Measurements from ENCODE around the gene DNAH17. TPM values are rescaled to one million over a fixed set of nuclear protein-coding genes. Genes with fewer than 3 reads are reported as not detected.

Gene DNAH17
- total and polyA plus RNA-seq, 2 donors (not counting 1 experiment from before 2014, with no cell fraction given): 0.01 to 0.12 TPM

DNA sequence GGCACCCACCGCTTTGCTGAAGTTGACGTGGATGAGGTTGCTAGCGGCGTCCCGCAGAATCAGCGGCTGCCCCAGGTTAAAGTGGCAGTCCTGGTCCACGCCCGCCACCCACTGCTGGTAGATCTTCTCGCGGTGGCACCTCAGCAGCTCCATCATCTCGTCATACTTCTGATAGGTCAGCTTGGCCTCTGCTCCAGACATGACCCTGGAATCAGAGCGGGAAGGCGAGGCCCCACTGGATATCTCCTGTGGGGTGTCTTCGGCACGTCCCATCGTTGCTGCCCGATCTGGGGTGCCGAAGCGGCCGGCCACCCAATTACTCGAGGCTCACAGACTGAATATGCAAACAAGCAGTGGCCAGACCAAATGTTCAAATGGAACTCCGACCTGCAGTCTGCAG lies 16.5 kb downstream of the DNAH17 start:
- TF ChIP-seq EZH2 (IDR thresholded peaks at IDR 0.05; ENCODE audit: borderline replicate concordance, insufficient read depth, low read depth, low read length, poor library complexity, severe bottlenecking): no peak
- ATAC-seq (ENCODE audit: low read depth) (no peak), DNase-seq (no peak)
- Mint-ChIP-seq H3K4me1 (no peaks in the 10 kb centered on the region), H3K27me3 (peaks cover 9% of the 10 kb centered on the region), H3K9me3 (ENCODE audit: insufficient read depth) (no peaks in the 10 kb centered on the region), H3K4me3 (no peak overlapping the region), H3K27ac (no peak overlapping the region)
- CTCF ChIA-PET: interaction anchor here (0.9 kb wide), 1 partner anchor 10 kb away, joined by 3 read pairs; no protein-coding TSS in a partner anchor
- H3K4me2 ChIP-seq (replicated peaks; ENCODE audit: low read depth, low read length, poor library complexity, severe bottlenecking): no peak overlapping the region
- no peak overlapping the region for H3K27ac ChIP-seq (ENCODE audit: low read length in 2 of 2)
- H4K20me1 ChIP-seq (ENCODE audit: control insufficient read depth, insufficient read depth, low read length, poor library complexity, severe bottlenecking): no peaks in the 10 kb centered on the region
- H3K9ac ChIP-seq (ENCODE audit: low read length): no peak overlapping the region
- POLR2A ChIA-PET: no interaction called here
- H3K4me1 ChIP-seq (ENCODE audit: control insufficient read depth in 2 of 2, insufficient read depth in 2 of 2, low read length in 2 of 2): no peaks in the 10 kb centered on the region
- intact Hi-C loops (cut with micrococcal nuclease): no loop called here
- H2AFZ ChIP-seq (ENCODE audit: insufficient read depth, low read depth, low read length, poor library complexity, severe bottlenecking): no peak overlapping the region
- peaks cover 0 to 10% (median 5%) of the 10 kb centered on the region in 4 experiments for H3K27me3 ChIP-seq (replicated peaks in 1 of 4; ENCODE audit: control extremely low read depth in 1 of 4, control insufficient read depth in 3 of 4, insufficient read depth in 4 of 4, low read length in 3 of 4)
- H3K4me3 ChIP-seq (ENCODE audit: control extremely low read depth in 1 of 5, extremely low read depth in 1 of 5, insufficient read depth in 1 of 5, low read depth in 2 of 5, low read length in 4 of 5): no peak overlapping the region
- no peaks in the 10 kb centered on the region for H3K79me2 ChIP-seq (ENCODE audit: control insufficient read depth, insufficient read depth, low read length)
- peaks cover 0 to 3% (median 0%) of the 10 kb centered on the region in 3 donors for H3K9me3 ChIP-seq (ENCODE audit: control extremely low read depth in 1 of 3, control insufficient read depth in 2 of 3, insufficient read depth in 1 of 3, low read length in 2 of 3)
- 94% methylated on average over 22 of the region's 22 CpGs for WGBS (ENCODE audit: insufficient coverage)
- H3K36me3 ChIP-seq (replicated peaks in 1 of 2; ENCODE audit: control extremely low read depth in 1 of 2, control insufficient read depth in 1 of 2, extremely low read depth in 1 of 2, insufficient read depth in 2 of 2, low read length in 1 of 2): no peaks in the 10 kb centered on the region

DNA sequence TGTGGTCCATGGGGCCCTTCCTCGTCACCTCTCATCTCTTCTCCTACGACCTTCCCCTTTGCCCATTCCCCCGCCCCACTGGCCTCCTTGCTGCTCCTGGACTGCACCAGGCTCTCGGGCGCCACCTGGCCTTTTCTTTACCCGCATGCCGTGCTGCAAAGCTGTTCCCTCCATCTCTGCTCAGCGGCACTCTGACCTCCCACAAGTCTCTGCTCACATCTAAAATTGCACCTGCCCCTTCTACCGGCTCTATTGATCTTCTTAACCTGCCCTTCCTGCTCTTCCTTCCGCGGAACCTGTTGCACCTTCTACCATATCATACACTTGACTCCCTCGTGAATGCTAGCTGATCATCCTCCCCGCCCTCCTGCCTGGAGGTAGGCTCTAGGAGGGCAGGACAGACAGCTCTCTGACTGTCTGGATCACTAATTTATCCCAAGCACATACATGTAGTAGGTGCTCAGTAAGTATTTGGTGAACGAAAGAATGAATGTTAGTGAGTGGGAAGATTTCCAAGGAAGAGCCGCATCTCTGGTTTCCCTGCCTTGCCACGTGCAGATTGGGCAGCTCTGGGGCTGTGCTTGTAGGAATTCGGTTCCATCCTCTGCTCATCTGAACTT lies 17.3 kb downstream of the DNAH17 start:
- H2AFZ ChIP-seq (ENCODE audit: insufficient read depth, low read depth, low read length, poor library complexity, severe bottlenecking): no peak overlapping the region
- POLR2A ChIA-PET: no interaction called here
- H4K20me1 ChIP-seq (ENCODE audit: control insufficient read depth, insufficient read depth, low read length, poor library complexity, severe bottlenecking): no peaks in the 10 kb centered on the region
- H3K4me1 Mint-ChIP-seq: no peaks in the 10 kb centered on the region
- H3K4me3 Mint-ChIP-seq: no peak overlapping the region
- no peak overlapping the region for H3K9ac ChIP-seq (ENCODE audit: low read length)
- H3K27me3 Mint-ChIP-seq: peaks cover 17% of the 10 kb centered on the region
- H3K27ac ChIP-seq (ENCODE audit: low read length in 2 of 2): no peak overlapping the region
- CTCF ChIA-PET: interaction anchor here (0.9 kb wide), 1 partner anchor 11 kb away, joined by 3 read pairs; no protein-coding TSS in a partner anchor
- intact Hi-C loops (cut with micrococcal nuclease): no loop called here
- no peak for ATAC-seq (ENCODE audit: low read depth)
- H3K36me3 ChIP-seq (replicated peaks in 1 of 2; ENCODE audit: control extremely low read depth in 1 of 2, control insufficient read depth in 1 of 2, extremely low read depth in 1 of 2, insufficient read depth in 2 of 2, low read length in 1 of 2): no peaks in the 10 kb centered on the region
- TF ChIP-seq EZH2 (IDR thresholded peaks at IDR 0.05; ENCODE audit: borderline replicate concordance, insufficient read depth, low read depth, low read length, poor library complexity, severe bottlenecking): no peak
- TF ChIP-seq, protein P1, sequence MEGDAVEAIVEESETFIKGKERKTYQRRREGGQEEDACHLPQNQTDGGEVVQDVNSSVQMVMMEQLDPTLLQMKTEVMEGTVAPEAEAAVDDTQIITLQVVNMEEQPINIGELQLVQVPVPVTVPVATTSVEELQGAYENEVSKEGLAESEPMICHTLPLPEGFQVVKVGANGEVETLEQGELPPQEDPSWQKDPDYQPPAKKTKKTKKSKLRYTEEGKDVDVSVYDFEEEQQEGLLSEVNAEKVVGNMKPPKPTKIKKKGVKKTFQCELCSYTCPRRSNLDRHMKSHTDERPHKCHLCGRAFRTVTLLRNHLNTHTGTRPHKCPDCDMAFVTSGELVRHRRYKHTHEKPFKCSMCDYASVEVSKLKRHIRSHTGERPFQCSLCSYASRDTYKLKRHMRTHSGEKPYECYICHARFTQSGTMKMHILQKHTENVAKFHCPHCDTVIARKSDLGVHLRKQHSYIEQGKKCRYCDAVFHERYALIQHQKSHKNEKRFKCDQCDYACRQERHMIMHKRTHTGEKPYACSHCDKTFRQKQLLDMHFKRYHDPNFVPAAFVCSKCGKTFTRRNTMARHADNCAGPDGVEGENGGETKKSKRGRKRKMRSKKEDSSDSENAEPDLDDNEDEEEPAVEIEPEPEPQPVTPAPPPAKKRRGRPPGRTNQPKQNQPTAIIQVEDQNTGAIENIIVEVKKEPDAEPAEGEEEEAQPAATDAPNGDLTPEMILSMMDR (IDR thresholded peaks at IDR 0.05): no peak
- peaks cover 0 to 3% (median 0%) of the 10 kb centered on the region in 3 donors for H3K9me3 ChIP-seq (ENCODE audit: control extremely low read depth in 1 of 3, control insufficient read depth in 2 of 3, insufficient read depth in 1 of 3, low read length in 2 of 3)
- no peaks in the 10 kb centered on the region for H3K79me2 ChIP-seq (ENCODE audit: control insufficient read depth, insufficient read depth, low read length)
- no peak for DNase-seq
- no peak overlapping the region for H3K27ac Mint-ChIP-seq
- H3K9me3 Mint-ChIP-seq (ENCODE audit: insufficient read depth): no peaks in the 10 kb centered on the region
- WGBS (ENCODE audit: insufficient coverage): 58% methylated on average over 10 of the region's 17 CpGs
- peaks cover 0 to 10% (median 5%) of the 10 kb centered on the region in 4 experiments for H3K27me3 ChIP-seq (replicated peaks in 1 of 4; ENCODE audit: control extremely low read depth in 1 of 4, control insufficient read depth in 3 of 4, insufficient read depth in 4 of 4, low read length in 3 of 4)
- no peak overlapping the region for H3K4me2 ChIP-seq (replicated peaks; ENCODE audit: low read depth, low read length, poor library complexity, severe bottlenecking)
- H3K4me1 ChIP-seq (ENCODE audit: control insufficient read depth in 2 of 2, insufficient read depth in 2 of 2, low read length in 2 of 2): no peaks in the 10 kb centered on the region
- H3K4me3 ChIP-seq (ENCODE audit: control extremely low read depth in 1 of 5, extremely low read depth in 1 of 5, insufficient read depth in 1 of 5, low read depth in 2 of 5, low read length in 4 of 5): no peak overlapping the region
